ENCODE results near the gene STUM. TPM values are rescaled to one million over a fixed set of nuclear protein-coding genes. Genes with fewer than 3 reads are reported as not detected.
"Not testable (repeated sequence)": the region's sequence is repeated elsewhere in the genome, so short reads cannot be mapped to it uniquely, and the experiment has no call there.

STUM gene
- total RNA-seq, 1 donor from 2014 or later, result 0.08 TPM

- no peaks in the 10 kb centered on the region for H3K9me3 Mint-ChIP-seq (ENCODE audit: unreplicated experiment)
- peaks cover 14% of the 10 kb centered on the region for H3K27me3 Mint-ChIP-seq (ENCODE audit: unreplicated experiment)
- peaks cover 5% of the 10 kb centered on the region for H3K36me3 Mint-ChIP-seq (ENCODE audit: low read depth, unreplicated experiment)
- no peak overlapping the region for H3K27ac Mint-ChIP-seq (ENCODE audit: unreplicated experiment)
- TF ChIP-seq CTCF (IDR thresholded peaks at IDR 0.05; ENCODE audit: unreplicated experiment), result no peak
- no peak for DNase-seq (ENCODE audit: low spot score)
- H3K4me3 Mint-ChIP-seq (ENCODE audit: unreplicated experiment), result no peak overlapping the region
- H3K4me1 Mint-ChIP-seq (ENCODE audit: unreplicated experiment), result peaks cover 7% of the 10 kb centered on the region
Measured at GRCh38 chr1:226590614-226591013, 42.0 kb downstream of the STUM start.

DNA sequence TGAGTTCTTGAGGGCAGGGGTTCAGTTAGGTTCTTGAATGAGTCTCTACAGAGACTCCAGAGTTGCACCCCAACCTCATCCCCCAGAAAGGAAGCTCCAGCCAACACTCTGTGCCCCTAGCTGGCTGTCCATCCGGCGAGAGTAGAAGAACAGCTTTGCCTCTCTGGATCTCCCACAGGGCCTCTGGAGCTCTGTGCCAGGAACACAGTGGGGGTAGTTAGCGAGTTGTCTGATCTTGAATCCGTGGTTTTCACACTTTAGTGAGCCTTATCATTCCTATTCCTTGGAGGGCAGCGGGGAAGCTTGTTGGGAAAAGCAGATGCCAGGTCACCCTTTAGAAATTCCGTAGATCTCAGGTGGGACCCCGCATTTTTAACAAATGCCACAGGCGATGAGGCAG is 45.0 kb downstream of the STUM start:
- peaks cover 10% of the 10 kb centered on the region for H3K4me1 Mint-ChIP-seq (ENCODE audit: unreplicated experiment)
- no peak overlapping the region for H3K27ac Mint-ChIP-seq (ENCODE audit: unreplicated experiment)
- no peak for DNase-seq (ENCODE audit: low spot score)
- H3K36me3 Mint-ChIP-seq (ENCODE audit: low read depth, unreplicated experiment), result peaks cover 6% of the 10 kb centered on the region
- no peaks in the 10 kb centered on the region for H3K9me3 Mint-ChIP-seq (ENCODE audit: unreplicated experiment)
- no peak overlapping the region for H3K4me3 Mint-ChIP-seq (ENCODE audit: unreplicated experiment)
- H3K27me3 Mint-ChIP-seq (ENCODE audit: unreplicated experiment), result peaks cover 11% of the 10 kb centered on the region
- no peak for TF ChIP-seq CTCF (IDR thresholded peaks at IDR 0.05; ENCODE audit: unreplicated experiment)

DNA sequence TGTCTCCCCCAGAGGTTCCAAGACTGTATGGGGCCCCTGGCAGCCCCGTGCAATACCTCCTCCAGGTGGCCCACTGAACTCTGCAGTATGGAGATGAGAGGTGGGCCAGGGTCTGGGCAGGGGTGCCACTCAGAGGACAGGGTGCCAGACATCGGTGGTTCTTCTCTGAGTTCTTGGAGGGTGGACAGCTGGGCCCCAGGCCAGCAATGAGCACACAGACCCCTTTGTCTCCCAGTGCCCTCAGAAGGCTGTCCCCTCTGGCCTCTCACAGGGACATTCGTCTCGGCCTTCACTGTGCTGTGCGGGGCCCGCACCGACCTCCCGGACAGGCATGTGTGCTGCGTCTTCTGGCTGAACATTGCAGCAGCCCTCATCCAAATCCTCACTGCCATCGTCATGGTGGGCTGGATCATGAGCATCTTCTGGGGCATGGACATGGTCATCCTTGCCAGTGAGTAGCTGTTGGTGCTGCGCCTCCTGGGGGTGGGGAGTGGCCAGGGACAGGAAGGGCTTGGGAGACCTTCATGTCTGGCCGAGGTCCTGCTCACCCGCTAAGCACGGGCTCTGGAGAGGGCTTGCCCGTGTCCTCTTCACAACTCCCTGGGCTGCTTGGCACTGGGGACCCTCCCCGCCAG is 48.1 kb downstream of the STUM start:
- DNase-seq (ENCODE audit: low spot score), result no peak
- peaks cover 10% of the 10 kb centered on the region for H3K4me1 Mint-ChIP-seq (ENCODE audit: unreplicated experiment)
- no peak for TF ChIP-seq CTCF (IDR thresholded peaks at IDR 0.05; ENCODE audit: unreplicated experiment)
- peaks cover 8% of the 10 kb centered on the region for H3K27me3 Mint-ChIP-seq (ENCODE audit: unreplicated experiment)
- H3K27ac Mint-ChIP-seq (ENCODE audit: unreplicated experiment), result no peak overlapping the region
- H3K36me3 Mint-ChIP-seq (ENCODE audit: low read depth, unreplicated experiment), result peaks cover 6% of the 10 kb centered on the region
- no peaks in the 10 kb centered on the region for H3K9me3 Mint-ChIP-seq (ENCODE audit: unreplicated experiment)
- H3K4me3 Mint-ChIP-seq (ENCODE audit: unreplicated experiment), result no peak overlapping the region

GRCh38 chr1:226597616-226598454 is 49.3 kb downstream of the STUM start:
- no peak for DNase-seq (ENCODE audit: low spot score)
- peaks cover 6% of the 10 kb centered on the region for H3K36me3 Mint-ChIP-seq (ENCODE audit: low read depth, unreplicated experiment)
- peaks cover 10% of the 10 kb centered on the region for H3K4me1 Mint-ChIP-seq (ENCODE audit: unreplicated experiment)
- H3K27ac Mint-ChIP-seq (ENCODE audit: unreplicated experiment), result no peak overlapping the region
- H3K9me3 Mint-ChIP-seq (ENCODE audit: unreplicated experiment), result no peaks in the 10 kb centered on the region
- no peak for TF ChIP-seq CTCF (IDR thresholded peaks at IDR 0.05; ENCODE audit: unreplicated experiment)
- H3K27me3 Mint-ChIP-seq (ENCODE audit: unreplicated experiment), result peaks cover 9% of the 10 kb centered on the region
- H3K4me3 Mint-ChIP-seq (ENCODE audit: unreplicated experiment), result no peak overlapping the region

- Mint-ChIP-seq H3K4me3 (ENCODE audit: unreplicated experiment) (no peak overlapping the region), H3K36me3 (ENCODE audit: low read depth, unreplicated experiment) (peaks cover 6% of the 10 kb centered on the region), H3K4me1 (ENCODE audit: unreplicated experiment) (peaks cover 10% of the 10 kb centered on the region), H3K27me3 (ENCODE audit: unreplicated experiment) (peaks cover 9% of the 10 kb centered on the region), H3K9me3 (ENCODE audit: unreplicated experiment) (no peaks in the 10 kb centered on the region), H3K27ac (ENCODE audit: unreplicated experiment) (no peak overlapping the region)
- no peak for TF ChIP-seq CTCF (IDR thresholded peaks at IDR 0.05; ENCODE audit: unreplicated experiment)
- DNase-seq (ENCODE audit: low spot score), result no peak
Measured at GRCh38 chr1:226598455-226598849, 49.9 kb downstream of the STUM start.

DNA sequence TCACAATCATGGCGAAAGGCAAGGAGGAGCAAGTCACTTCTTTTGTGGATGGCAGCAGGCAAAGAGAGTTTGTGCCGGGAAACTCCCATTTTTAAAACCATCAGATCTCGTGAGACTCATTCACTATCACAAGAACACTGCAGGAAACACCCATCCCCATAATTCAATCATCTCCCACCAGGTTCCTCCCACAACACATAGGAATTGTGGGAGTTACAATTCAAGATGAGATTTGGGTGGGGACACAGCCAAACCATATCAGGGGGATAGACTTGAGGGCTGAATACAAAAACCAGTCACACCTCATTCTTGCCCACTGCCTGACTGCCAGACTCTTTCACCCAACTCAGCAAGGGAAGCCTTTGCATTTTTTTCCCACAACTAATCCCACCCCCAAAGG is 50.4 kb downstream of the STUM start:
- H3K27me3 Mint-ChIP-seq (ENCODE audit: unreplicated experiment); H3K36me3 Mint-ChIP-seq (ENCODE audit: low read depth, unreplicated experiment); H3K27ac Mint-ChIP-seq (ENCODE audit: unreplicated experiment); H3K4me3 Mint-ChIP-seq (ENCODE audit: unreplicated experiment); H3K9me3 Mint-ChIP-seq (ENCODE audit: unreplicated experiment); H3K4me1 Mint-ChIP-seq (ENCODE audit: unreplicated experiment); DNase-seq (ENCODE audit: low spot score): not testable (repeated sequence)

Data from endothelial cell (in vitro differentiated cells).